Ishikawa (cell line): ENCODE data around the gene LARP4B.

ENCODE experiments used
- EP300 ChIP-seq: IDR thresholded peaks from 2 replicates; pipeline ENCODE4 v1.6.1; 2012; ENCODE audit warnings: borderline replicate concordance
- REST ChIP-seq: IDR thresholded peaks from 2 replicates; pipeline ENCODE4 v1.6.1; 2012; ENCODE audit warnings: low read depth, mild to moderate bottlenecking
- TAF1 ChIP-seq: IDR thresholded peaks from 2 replicates; pipeline ENCODE4 v1.6.1; 2012; ENCODE audit warnings: low read depth, mild to moderate bottlenecking
- YY1 ChIP-seq: IDR thresholded peaks from 2 replicates; pipeline ENCODE4 v1.6.1; 2012; ENCODE audit warnings: low read depth

DNA sequence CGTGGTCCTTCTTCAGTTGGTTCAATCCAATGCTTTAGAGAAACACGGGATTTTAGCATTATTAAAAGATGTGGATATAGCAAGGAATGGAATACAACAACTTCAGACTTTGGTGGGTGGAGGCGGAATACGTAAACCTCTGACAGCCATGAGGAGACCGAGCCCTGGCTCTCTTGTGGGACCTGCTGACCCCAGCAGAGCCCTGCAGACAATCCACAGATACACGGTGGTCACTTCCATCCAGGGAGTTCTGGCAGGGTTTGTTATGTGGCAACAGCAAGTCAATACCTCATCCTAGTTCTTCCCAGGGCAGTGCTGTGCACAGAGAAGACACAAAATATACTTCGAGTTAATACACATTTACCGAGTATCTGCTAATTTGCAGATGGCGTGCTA lies 123.5 kb downstream of the LARP4B start:
- TF ChIP-seq YY1 (no peak), REST (no peak), EP300 (no peak), TAF1 (no peak)
